Suppressor macrophage treated with lipopolysaccharide for 4 hours (primary cell): ENCODE data around the gene ASCL2.

Experiments
- DNase-seq: peaks from one replicate; pipeline ENCODE4 v3.0.0-alpha.2; 2020

The ASCL2 gene

DNA sequence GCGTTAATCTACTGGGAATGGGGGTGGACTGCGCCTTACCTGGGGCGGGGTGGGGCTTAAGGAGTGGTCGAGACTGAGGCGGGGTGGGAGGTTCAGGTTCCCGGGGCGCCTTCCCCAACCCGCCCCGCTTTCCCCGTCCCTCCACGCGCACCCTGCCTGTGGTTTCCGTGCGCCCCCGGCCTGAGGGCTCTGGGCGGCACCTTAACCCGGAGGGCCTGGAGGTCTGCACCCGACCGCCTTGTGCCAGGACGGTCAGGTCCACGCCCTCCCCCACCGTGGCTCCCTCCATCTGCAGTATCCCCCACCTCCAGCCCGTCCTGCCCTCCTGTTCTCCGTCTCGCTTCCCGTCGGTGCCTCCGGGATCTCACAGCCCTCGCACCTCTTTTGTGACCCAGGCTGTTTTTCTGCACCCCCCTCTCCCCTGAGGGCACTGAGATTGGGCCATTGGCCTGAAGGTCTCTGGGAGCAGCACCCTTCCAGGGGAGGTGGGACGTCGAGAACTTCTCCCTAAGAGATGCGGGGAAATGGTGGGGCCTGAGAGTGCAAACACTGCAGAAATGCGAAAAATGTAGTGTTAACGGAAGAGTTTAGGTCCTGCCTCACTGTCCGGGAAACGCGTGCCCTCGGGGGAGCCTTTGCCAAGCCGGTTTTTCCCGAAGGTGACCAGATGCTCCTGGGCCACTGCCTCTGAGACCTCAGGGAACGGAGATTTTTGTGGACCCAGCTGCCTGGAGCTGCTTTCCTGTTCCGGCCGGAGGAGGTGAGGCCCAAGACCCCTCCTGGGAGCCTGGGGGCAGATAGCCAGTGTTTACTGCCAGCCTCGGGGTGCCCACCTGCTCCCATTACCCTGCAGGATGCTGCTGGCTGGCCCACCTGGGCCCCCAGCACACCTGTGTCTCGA lies 1.2 kb upstream of the ASCL2 start:
- DNase-seq: no peak

DNA sequence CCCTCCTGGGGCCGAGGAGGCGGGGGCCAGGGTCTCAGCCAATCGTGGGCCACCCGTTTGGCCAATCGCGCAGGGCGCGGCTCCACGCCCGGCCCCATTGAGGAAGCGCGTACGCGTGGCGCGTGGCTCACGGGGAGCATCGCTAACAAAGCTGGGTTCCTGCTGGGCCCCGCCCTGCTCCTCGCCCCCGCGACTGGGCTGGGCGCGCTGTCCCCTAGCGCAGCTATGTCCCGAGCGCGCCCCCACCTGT lies 614 bp upstream of the ASCL2 start:
- peak; percentile 90 for DNase-seq

DNA sequence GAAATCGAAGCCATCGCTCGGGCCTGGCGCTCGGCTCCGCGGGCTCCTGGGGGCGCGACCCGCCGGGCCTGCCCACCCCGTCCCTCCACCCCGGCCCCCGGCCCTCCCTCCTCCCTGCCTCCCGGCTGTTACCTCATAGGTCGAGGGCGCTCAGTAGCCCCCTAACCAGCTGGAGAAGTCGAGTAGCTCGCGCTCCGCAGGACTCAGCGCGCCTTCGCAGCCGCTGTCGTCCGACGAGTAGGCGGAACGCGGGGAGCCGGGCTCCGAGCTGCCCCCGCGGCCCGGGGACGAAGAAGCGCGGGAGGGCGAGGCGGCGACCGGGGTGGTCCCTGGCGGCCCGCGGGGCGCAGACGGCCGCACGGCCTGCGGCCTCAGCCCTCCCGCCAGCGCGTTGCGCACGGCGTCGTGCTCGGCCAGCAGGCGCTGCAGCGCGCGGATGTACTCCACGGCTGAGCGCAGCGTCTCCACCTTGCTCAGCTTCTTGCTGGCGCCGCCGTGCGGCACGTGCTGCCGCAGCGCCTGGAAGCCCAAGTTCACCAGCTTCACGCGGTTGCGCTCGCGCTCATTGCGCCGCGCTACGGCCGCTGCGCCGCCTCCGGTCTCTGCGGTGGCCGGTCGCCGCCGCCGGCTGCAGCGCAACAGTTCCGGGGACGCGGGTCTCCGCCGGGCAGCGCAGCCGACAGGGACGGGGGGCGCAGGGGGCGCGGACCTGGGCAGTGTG lies 627 bp downstream of the ASCL2 start:
- DNase-seq: peak; percentile 71

DNA sequence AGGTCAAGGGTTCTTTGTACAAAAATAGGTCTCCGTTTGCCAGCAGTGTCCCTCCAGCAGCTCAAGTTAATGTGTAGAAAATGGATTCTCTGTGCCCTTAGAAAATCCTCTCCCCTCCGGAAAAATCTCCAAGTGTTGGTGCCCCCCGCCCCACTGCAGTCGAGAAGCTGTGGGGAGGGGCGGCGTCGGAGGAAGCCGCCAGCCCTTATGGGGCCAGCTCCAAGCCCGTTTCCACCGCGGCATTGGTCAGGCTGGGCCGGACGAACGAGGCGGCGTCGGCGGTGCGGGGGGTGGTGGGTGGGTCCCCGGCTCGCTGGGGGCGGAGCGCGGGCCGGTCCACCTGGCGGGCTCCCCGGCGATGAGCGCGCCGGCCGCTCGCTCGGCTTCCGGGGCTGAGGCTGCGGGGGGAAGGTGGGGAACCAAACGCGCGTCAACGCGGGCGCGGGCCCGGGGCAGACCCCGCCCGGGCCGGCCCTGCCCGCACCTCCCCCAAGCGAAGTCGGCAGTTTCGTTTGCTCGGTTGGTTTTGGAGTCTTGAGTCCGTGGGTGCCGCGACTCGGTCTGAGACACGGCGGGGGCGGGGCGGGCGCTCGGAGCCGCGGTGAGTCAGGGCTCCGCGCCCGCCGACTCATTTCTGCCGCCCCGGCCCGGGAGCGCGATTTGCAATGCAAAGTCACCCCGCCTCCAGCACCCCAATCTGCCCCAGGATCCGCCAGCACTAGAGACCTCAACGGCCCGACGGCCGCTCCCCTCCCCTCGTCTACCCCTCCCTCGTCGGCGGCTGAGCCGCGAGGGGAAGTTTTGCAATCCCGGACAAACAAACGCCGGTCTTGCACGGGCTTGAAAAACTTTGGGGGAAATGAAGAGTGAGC lies 1.4 kb downstream of the ASCL2 start:
- peak; percentile 94 for DNase-seq

DNA sequence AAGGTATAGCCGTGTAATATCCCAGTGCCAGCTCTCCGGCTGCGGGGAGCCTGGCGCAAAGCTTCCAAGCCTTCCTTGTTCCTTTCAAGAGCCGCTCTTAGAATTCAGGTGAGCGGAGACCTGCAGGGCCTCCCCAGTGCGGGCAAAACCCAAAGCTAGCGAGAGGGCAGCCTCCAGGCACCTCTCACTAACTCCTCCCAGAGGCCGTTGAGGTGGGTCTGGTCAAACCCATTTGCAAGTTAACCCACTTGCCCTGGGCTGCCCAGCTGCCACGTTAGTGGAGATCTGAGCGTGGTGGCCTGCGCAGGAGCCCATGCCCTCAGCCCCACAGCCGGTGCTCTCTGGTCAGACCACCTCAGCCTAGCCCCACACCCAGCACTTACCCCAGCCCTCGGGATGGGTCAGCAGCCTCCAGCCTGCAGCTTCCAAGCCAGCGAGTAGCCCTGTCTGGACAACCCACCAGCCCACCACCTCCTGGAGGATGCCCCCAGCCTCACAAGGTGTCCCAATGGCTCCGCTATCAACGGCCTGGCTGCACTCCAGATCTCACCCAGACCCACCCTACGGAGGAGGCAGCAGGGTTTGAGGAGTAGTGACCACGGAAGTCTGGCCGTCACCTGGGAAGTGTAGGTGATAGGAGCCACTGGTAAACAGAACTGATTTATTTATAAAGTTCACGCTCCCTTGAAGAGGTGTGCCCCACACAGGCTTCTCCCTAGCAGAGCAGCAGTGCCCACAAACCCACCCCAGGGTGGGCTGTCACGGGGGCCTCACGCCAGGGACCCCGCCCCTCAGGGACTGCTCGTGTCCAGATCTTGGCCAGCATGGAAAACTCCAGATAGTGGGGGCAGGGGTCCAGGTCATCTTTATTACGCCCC lies 2.3 kb downstream of the ASCL2 start:
- no peak for DNase-seq

DNA sequence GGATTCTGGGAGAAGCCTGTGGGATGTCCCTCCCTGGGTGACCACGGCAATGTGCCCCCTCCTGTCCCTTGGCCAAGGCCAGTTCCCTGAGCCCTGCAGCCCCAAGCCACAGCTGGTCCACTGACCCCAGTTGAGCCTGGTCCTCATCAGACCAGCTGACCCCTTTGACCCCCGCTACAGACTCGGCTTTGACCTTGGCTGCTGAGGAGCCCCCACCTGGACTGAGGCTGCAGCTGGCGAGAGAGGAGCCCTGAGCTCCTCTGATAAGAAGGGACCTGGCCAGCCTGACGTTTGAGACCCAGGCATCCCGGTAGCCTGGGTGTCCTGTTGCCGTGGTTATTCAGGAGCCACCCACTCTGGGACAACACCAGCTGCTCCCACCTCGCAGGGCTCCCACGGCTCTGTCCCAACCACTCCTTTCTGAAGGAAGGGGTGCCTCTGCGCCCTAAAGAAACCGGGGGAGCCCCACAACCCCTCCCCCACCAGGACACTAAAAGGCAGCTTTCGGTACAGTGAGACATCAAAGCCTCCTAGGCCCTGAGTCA lies 3.0 kb downstream of the ASCL2 start:
- no peak for DNase-seq

DNA sequence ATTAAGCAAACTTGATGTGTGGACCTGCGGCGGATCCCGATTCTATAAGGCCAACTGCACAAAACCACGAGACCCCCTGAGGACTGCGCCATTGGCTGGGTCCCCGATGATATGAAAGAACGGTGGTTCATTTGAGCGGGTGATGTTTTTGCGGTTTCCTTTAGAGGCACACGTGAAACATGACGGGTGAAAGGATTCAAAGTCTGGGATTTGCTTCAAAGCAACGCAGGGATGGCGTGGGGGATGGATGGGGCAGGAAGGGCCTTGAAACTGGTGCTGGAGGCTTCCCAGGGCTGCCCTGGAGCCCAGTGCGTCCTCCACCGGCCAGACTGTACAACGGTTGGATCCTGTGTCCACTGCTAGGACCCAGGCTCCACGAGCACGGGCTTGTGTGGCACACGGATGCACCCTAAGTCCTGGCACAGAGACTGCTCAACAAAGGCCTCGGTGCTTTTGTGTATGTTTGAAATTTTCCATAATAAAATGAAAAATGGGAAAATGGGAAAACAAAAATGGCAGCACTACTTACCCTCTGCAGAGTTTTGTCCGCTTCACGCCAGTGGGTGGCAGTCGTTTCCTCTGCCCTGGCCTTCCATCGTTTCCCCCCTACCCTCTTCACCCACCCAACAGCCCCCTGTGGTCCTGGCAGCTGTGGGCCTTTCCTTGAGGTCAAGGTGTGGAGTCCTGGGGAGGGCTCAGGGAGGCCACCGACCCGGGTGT lies 3.6 kb downstream of the ASCL2 start:
- no peak for DNase-seq

DNA sequence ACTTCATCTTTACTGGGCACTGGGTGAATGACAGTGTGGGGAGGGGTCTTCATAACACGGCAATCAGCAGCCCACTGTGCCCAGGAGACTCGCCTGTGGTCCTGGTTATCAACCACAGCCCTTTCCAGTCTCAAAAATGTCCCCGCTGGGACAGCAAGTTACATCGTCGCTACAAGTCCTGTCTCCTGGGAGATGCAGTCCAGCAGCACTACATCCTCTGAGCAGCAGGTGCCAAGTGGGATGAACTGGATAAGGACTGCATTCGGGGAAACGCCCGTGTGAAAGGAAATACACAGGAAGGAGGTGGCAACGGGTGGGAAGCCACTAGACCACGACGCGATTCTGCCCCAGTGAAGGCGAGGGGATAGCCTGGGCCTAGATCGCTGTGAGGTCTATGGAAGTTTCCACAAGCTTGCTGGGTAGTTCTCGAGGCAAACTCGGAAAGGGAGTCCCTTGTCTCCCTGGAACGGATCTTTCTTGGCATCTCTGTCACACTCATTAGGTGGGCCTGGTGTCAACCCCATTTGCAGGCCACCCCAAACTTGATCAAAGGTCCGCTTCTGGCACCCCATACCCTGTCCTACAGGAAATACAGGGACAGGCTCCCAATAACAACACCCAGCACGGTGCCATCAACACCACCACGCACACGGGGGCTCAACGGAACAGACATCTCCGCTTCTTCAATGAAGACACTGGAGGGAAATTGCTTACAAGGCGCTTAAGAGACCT lies 4.4 kb downstream of the ASCL2 start:
- no peak for DNase-seq

DNA sequence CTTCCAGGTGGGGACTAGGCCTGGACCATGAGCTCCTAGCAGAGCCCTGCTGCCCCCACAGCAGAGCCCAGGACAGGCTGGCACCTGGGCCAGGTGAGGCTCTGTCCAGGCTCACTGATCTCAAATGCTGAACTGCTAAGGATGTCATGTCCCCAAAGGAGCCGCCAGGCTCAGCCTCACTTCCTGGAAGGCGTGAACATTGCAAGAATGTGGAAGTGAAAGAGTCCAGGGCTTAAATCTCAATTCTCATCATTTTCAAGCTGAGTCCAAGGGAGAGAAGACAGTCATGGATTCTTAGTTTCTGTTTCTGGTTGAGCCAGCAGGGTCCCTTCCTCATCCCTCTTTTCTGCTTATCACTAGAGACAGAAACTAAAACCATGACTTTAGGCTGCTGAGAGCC lies 5.0 kb downstream of the ASCL2 start:
- peak; percentile 95 for DNase-seq

DNA sequence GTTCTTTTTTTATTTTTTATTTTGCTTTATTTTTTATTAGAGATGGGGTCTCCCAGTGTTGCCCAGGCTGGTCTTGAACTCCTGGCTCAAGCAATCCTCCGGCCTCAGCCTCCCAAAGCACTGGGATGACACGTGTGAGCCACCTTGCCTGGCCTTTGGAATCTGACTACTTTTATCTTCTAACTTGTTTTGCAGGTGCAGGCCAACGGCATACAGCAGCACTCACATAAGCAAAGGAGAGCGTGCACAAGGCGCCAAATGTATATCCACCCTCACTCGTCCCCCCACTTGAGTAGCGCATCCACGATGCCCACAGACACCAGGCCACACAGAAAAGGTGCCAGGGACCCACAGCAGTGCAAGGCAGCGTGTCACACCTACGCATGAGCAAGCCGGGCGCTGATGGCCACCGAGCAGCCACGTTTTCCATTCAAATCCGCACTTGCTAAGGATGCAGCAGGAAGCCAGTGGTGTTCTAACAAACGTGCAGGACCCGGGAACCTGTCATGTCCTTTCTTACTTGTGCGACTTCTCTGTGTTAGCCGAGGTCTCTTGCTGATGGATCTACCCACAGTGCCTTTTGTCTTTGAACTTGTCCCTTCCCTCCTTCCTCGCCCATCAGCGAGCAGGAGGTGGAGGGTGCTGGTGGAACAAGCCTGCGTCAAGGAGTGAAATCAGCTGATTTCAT lies 5.9 kb downstream of the ASCL2 start:
- no peak for DNase-seq

DNA sequence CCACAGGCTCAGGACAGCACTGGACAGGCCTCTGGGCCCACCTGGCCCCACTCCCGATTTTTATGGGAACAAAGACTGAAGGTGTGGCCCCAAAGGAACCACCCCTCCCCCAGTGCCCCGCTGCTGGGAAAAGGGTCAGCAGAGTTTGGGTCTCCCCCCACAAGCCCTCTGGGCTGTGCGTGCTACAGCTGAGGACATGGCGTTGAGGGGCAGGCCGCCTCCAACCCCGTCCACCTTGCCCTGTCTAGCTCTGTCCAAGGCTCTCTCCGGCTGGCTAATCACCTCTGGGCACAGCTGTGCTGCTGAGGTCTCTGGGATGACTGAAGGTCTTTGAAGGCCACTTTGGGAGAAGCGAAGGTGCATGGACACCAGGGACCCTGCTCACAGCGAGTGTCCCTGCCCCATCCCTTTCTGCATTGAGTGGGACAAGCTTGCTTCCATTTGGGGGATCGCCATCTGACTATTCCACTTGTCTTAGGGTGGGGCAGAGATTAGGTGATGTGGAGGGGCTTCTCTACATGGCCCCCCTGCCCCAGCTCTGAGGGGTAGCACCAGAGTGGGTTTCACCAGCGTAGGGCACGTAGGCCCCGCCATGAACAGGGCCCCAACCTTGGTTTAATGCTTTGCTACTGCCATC lies 6.5 kb downstream of the ASCL2 start:
- DNase-seq: no peak

DNA sequence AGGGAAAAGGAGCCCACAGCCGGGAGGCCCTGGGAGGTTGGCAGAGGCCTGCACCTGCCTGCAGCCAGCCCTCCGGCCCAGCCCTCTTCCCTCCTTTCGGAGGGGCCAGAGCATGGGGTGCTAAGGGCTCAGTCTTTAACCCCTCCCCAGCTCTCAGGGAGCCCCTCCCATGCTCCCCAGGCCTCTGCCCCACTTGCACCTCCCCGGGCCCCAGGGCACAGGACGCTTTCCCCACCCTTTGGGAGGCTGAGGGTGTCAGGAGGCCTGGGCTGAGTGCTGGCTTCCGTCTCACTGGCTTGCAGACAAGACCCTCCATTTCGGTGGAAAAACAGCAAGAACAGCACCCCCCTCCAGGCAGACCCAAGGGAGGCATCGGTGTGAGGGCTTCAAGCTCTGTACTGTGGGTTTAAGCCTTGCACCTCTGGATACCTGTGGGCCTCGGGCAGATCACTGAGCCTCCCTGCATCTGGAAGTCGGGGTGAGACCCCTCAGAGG lies 7.3 kb downstream of the ASCL2 start:
- DNase-seq: no peak

DNA sequence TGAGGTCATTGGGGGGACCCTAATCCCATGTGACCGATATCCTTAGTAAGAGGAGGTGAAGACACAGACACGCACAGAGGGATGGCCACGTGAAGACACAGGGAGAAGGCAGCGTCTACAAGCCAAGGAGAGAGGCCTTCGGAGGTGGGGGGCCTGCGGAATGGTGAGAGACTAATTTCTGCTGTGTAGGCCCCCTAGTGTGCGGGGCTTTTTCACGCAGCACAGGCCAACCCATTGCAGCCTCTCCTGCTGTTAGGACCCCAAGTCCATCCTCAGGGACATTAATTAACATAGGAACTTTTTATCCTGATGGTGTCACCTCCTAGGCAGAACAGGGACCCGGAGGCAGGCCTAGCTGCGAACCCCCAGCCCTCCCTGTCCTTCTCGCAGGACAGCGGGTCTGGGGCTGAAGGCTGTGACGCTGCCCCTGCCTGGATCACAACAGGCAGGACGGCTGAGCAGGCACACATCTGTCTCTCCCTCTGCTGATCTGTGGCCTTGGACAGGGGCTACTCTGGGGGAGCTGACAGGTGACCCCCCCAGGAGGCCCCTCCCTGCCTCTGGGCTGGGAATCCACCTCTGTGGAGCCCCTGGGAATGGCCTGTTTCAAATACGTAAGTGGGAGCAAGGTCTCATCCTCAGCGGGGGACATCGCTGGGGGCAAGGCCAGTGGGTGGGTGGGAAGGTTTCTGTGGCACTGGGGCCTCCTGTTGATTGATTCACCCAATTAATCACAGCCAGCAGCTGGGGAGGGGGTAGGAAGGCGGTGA lies 7.9 kb downstream of the ASCL2 start:
- no peak for DNase-seq

DNA sequence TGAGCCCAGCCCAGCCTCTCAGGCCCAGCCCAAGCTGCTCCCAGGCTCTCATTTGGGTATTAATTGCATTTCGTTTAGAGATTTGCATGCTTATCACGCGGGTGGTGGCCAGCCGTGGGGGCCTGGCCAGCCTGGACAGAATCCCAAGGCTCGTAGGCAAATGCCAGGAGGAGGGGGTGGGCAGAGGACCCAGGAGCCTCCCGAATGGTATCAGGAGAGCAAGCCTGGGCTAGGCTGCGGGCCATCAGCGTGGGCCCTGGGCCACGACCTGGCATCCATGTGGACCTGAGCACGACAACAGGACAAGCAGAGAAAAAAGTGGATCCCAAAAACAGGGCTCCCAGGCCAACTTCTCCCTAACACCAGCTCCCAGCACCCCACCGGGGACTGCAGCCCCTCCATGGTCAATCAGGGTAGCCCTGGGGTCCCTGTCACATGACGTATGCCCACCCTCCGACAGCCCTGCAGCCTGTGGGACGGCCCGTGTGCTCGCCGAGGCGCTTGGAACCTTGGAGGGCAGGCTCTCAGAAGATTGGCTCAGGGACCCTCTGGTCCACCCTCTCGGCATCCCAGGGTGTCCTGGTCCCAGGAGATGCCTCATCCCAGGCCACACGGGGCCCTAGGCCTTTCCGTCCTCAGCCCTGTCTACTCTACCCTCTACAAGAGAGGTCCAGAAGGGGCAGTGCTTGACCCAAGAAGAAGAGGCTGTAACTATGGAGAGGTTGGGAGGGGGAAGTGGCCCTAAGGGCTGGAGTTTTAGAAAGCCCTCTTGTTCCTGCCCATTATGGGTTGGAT lies 8.8 kb downstream of the ASCL2 start:
- DNase-seq: no peak

DNA sequence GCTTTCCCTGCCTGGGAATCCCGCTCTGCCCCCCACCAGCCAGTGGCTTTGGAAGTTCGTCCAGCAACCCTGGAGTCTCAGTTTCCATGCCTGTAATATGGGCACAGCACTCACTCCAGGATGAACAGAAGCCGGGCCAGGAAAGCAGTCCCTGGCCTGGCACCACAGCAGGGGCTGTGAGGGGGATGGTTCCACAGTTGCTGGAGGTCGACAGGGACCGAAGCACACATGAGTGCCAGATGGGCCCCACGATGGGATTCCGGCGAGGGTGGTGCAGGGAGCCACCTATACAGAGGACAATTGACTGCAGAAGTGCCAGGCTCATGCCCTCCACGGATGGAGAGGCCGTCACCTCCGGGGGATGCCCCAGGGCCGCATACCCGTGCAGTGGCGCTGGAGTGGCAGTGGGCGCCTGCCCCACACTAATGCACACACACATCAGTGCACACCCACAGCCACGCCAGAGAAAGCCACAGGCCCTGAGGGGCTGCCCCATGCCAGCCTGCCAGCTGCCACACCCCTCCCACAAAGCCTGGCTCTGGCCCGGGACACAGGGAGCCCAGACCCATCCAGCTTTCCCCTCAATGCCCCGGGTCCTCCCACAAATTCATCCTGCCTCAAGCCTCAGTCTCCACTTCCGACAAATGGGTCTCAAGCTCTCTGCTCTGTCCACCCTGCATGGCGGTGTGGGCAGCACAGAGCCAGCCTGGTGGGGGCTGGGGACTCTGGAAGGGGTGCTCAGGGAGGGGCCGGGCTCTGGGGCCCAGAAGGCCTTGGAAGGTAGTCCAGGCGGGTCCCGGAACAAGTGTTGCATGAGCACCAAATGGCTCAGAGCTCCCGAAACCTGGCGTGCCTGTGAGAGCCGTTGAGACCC lies 9.7 kb downstream of the ASCL2 start:
- no peak for DNase-seq

DNA sequence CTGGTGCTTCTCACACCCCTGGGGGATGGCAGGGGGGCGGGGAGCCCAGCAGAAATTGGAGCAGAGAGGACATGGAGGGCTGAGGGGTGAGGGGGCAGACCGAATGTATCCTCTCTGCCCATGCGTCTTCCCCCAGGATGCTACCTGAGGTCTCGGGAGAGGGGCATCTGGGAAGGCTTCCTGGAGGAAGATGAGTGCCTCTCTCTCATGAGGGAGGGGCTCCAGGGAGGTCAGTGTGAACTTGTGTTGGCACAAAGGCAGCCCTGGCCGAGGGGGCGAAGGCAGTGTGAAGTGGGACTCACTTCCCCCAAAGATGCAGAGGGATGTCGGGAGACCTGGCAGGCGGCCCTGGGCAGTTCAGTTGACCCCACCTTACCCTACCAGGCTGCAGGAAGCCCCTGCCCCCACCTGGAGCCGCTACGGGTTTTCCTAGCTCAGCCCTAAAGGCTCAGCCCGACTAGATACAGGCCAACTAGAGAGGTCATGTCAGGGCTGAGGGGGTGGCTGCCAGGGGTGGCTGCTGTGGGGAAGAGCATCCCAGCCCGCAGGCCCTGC lies 10.4 kb downstream of the ASCL2 start:
- no peak for DNase-seq

DNA sequence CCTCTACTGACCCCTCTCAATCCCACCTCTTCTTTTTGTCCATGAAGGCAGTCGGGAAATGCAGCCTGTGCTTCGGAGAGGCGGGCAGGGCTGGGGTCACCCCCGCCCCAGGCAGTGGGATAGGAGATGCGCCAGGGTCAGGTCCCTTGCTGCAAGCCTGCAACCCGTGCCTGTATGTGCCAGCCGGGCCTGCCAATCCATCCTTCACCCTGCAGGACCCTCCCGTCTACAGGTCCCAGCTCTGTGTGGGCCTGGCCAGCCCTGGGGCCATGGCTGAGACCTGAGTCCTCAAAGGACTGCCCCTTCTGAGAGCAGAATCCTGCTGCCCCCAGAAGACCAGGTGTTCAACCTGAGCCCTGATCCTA lies 10.9 kb downstream of the ASCL2 start:
- DNase-seq: no peak
